Measurements from ENCODE around the gene GTF2F1.
"Not testable (repeated sequence)": the region's sequence is repeated elsewhere in the genome, so short reads cannot be mapped to it uniquely, and the experiment has no call there.

The GTF2F1 gene

GRCh38 chr19:6412447-6413091 is 19.6 kb upstream of the GTF2F1 start:
- no peak for TF ChIP-seq ZNF274 (IDR thresholded peaks at IDR 0.05; ENCODE audit: low read depth, low read length)
- no peak overlapping the region for H3K4me3 ChIP-seq (ENCODE audit: low read length)

- H3K4me3 ChIP-seq (ENCODE audit: low read length) = no peak overlapping the region
- TF ChIP-seq ZNF274 (IDR thresholded peaks at IDR 0.05; ENCODE audit: low read depth, low read length) = no peak
Observed at GRCh38 chr19:6412061-6412446, 19.1 kb upstream of the GTF2F1 start.

- no peak overlapping the region for H3K4me3 ChIP-seq (ENCODE audit: low read length)
- TF ChIP-seq ZNF274 (IDR thresholded peaks at IDR 0.05; ENCODE audit: low read depth, low read length) = no peak
Observed at GRCh38 chr19:6409346-6409745, 16.4 kb upstream of the GTF2F1 start.

GRCh38 chr19:6406401-6406800 is 13.4 kb upstream of the GTF2F1 start:
- TF ChIP-seq ZNF274 (IDR thresholded peaks at IDR 0.05; ENCODE audit: low read depth, low read length) = no peak
- H3K4me3 ChIP-seq (ENCODE audit: low read length) = no peak overlapping the region

- H3K4me3 ChIP-seq (ENCODE audit: low read length) = no peak overlapping the region
- no peak for TF ChIP-seq ZNF274 (IDR thresholded peaks at IDR 0.05; ENCODE audit: low read depth, low read length)
Observed at GRCh38 chr19:6402837-6403608, 10.1 kb upstream of the GTF2F1 start.

GRCh38 chr19:6402058-6402457 is 9.1 kb upstream of the GTF2F1 start:
- TF ChIP-seq ZNF274 (IDR thresholded peaks at IDR 0.05; ENCODE audit: low read depth, low read length) = no peak
- H3K4me3 ChIP-seq (ENCODE audit: low read length) = no peak overlapping the region

- H3K4me3 ChIP-seq (ENCODE audit: low read length) = not testable (repeated sequence)
Observed at GRCh38 chr19:6400062-6400944, 7.3 kb upstream of the GTF2F1 start.

GRCh38 chr19:6396305-6396704 is 3.3 kb upstream of the GTF2F1 start:
- no peak for TF ChIP-seq ZNF274 (IDR thresholded peaks at IDR 0.05; ENCODE audit: low read depth, low read length)
- H3K4me3 ChIP-seq (ENCODE audit: low read length) = no peak overlapping the region

- no peak for TF ChIP-seq ZNF274 (IDR thresholded peaks at IDR 0.05; ENCODE audit: low read depth, low read length)
- H3K4me3 ChIP-seq (ENCODE audit: low read length) = no peak overlapping the region
Observed at GRCh38 chr19:6394831-6395230, 1.9 kb upstream of the GTF2F1 start.

GRCh38 chr19:6393983-6394412 is 1.0 kb upstream of the GTF2F1 start:
- TF ChIP-seq ZNF274 (IDR thresholded peaks at IDR 0.05; ENCODE audit: low read depth, low read length) = no peak
- peak overlapping the region; percentile 80; the same call in 1 of the 2 replicates for H3K4me3 ChIP-seq (ENCODE audit: low read length)

- peak overlapping the region; percentile 80 for H3K4me3 ChIP-seq (ENCODE audit: low read length)
- no peak for TF ChIP-seq ZNF274 (IDR thresholded peaks at IDR 0.05; ENCODE audit: low read depth, low read length)
Observed at GRCh38 chr19:6392221-6393073, 517 bp downstream of the GTF2F1 start.

- TF ChIP-seq ZNF274 (IDR thresholded peaks at IDR 0.05; ENCODE audit: low read depth, low read length) = no peak
- H3K4me3 ChIP-seq (ENCODE audit: low read length) = no peak overlapping the region
Observed at GRCh38 chr19:6387372-6387771, 5.6 kb downstream of the GTF2F1 start.

GRCh38 chr19:6384381-6384780 is 8.6 kb downstream of the GTF2F1 start:
- no peak for TF ChIP-seq ZNF274 (IDR thresholded peaks at IDR 0.05; ENCODE audit: low read depth, low read length)
- no peak overlapping the region for H3K4me3 ChIP-seq (ENCODE audit: low read length)

GRCh38 chr19:6383188-6383587 is 9.8 kb downstream of the GTF2F1 start:
- no peak overlapping the region for H3K4me3 ChIP-seq (ENCODE audit: low read length)
- TF ChIP-seq ZNF274 (IDR thresholded peaks at IDR 0.05; ENCODE audit: low read depth, low read length) = no peak
